HFFc6 (cell line): Measurements from ENCODE around the gene GRID1. TPM values are rescaled to one million over a fixed set of nuclear protein-coding genes. Genes with fewer than 3 reads are reported as not detected.

Source experiments
- DNase-seq: peaks from one replicate; pipeline ENCODE4 v3.0.0-alpha.2; 2018
- H3K27ac Mint-ChIP-seq: 2 replicates; pipeline ENCODE4 v1.8.0; 2020; ENCODE audit warnings: mild to moderate bottlenecking, mixed read lengths
- H3K27me3 Mint-ChIP-seq: 2 replicates; pipeline ENCODE4 v1.8.0; 2021; ENCODE audit warnings: mild to moderate bottlenecking, moderate library complexity, mixed read lengths; ENCODE audit not compliant: insufficient read depth
- H3K36me3 Mint-ChIP-seq: 2 replicates; pipeline ENCODE4 v1.8.0; 2021; ENCODE audit warnings: low read depth, mixed read lengths
- H3K4me1 Mint-ChIP-seq: 2 replicates; pipeline ENCODE4 v1.8.0; 2020; ENCODE audit warnings: low read depth, mixed read lengths
- H3K4me3 Mint-ChIP-seq: 2 replicates; pipeline ENCODE4 v1.8.0; 2020; ENCODE audit warnings: mild to moderate bottlenecking, moderate library complexity, mixed read lengths
- H3K9me3 Mint-ChIP-seq: 2 replicates; pipeline ENCODE4 v1.8.0; 2020; ENCODE audit warnings: mild to moderate bottlenecking, mixed read lengths
- CTCF ChIP-seq: fragments of 200-600 bp; sonication (generic); IDR thresholded peaks from 2 replicates; pipeline ENCODE4 v1.5.0; 2021; ENCODE audit warnings: antibody characterized with exemption, mild to moderate bottlenecking
- total RNA-seq, 6 experiments: library from RNA; stranded (reverse); fragmentation: NEBNext Ultra II Directional; extraction: Animal tissue kit (Norgen Biotek cat#: 25700); gene quantifications; 2 replicates in 1 of 6; 3 replicates in 5 of 6; pipeline ENCODE4 v1.2.3, GENCODE V29; 2021

GRID1 gene
- total RNA-seq, 6 experiments from 2014 or later = not detected

GRCh38 chr10:86218842-86219241, 147.8 kb downstream of the GRID1 start:
- Mint-ChIP-seq H3K4me3 (no peak overlapping the region), H3K27ac (no peak overlapping the region), H3K4me1 (no peaks in the 10 kb centered on the region), H3K36me3 (no peaks in the 10 kb centered on the region), H3K9me3 (peaks cover 8% of the 10 kb centered on the region; the same call in 1 of the 2 replicates), H3K27me3 (no peaks in the 10 kb centered on the region; the same call in 1 of the 2 replicates)
- DNase-seq = no peak
- no peak for TF ChIP-seq CTCF

- H3K4me3 Mint-ChIP-seq = no peak overlapping the region
- DNase-seq = no peak
- H3K27me3 Mint-ChIP-seq = peaks cover 2% of the 10 kb centered on the region; the same call in 1 of the 2 replicates
These were observed 148.4 kb downstream of the GRID1 start for GRCh38 chr10:86218160-86218559.

DNA sequence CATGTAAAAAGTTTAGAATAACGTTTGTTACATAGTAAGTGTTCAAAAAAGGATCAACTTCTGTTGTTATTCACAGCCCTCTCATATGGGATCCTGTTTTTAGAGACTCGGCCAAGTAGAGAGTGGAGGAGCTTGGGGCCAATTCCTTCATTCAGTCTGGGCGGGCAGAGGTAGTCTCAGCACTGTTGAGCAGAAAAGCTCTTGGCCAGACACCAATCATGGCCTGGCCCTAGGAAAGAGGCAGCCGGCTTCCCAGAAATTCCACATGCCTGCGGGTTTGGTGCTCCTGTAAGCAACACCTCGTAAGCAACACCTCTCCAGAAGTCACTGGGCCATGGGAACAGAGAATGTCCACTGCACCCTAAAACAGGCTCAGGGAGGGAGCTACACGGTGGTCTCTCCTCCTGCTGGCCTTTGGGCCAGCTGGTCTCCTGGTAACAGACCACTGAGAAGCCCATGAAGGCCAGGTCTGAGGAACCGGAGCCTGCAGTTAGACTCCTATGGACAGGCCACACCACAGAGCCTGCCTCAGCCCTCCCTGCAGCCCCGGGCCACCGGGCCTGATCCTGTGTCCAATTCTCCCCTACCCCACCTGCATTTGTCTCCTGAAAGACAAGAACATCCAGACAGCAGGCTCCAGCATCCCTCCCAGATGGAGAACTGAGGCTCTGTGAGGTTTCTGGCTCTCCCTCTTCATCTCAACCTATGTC, 149.1 kb downstream of the GRID1 start:
- Mint-ChIP-seq H3K27me3 (peaks cover 2% of the 10 kb centered on the region; the same call in 1 of the 2 replicates), H3K36me3 (no peaks in the 10 kb centered on the region), H3K4me1 (no peaks in the 10 kb centered on the region), H3K4me3 (no peak overlapping the region), H3K9me3 (peaks cover 8% of the 10 kb centered on the region; the same call in 1 of the 2 replicates), H3K27ac (no peak overlapping the region)
- TF ChIP-seq CTCF = no peak
- no peak for DNase-seq

More at GRCh38 chr10:86218160-86218559, 148.4 kb downstream of the GRID1 start:
- H3K27ac Mint-ChIP-seq = no peak overlapping the region
- no peaks in the 10 kb centered on the region for H3K36me3 Mint-ChIP-seq
- no peaks in the 10 kb centered on the region for H3K4me1 Mint-ChIP-seq
- H3K9me3 Mint-ChIP-seq = peaks cover 8% of the 10 kb centered on the region; the same call in 1 of the 2 replicates
- no peak for TF ChIP-seq CTCF

GRCh38 chr10:86216886-86217285, 149.7 kb downstream of the GRID1 start:
- no peaks in the 10 kb centered on the region for H3K4me1 Mint-ChIP-seq
- no peak overlapping the region for H3K27ac Mint-ChIP-seq
- no peak for TF ChIP-seq CTCF
- DNase-seq = no peak
- H3K27me3 Mint-ChIP-seq = peaks cover 4% of the 10 kb centered on the region; the same call in 1 of the 2 replicates
- peaks cover 8% of the 10 kb centered on the region; the same call in 1 of the 2 replicates for H3K9me3 Mint-ChIP-seq
- no peak overlapping the region for H3K4me3 Mint-ChIP-seq
- no peaks in the 10 kb centered on the region for H3K36me3 Mint-ChIP-seq

DNA sequence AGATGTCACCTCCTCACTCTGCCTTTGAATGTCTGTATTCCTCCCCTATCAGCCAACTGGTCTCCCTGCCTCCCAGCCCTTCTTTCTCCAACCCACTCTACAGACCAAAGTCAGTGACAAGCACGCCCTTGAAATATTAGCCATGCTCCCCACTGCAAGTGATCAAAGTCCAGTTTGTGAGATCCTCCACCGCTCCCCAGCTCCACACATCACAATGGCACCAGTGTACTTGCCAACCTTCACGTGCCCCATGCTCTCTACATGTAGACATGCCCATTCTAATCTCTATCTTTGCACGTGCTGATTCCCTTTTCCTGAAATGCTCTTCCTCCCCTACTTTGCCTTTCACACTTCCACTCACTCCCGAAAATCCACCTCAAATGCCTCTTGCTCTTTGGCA, 150.9 kb downstream of the GRID1 start:
- H3K36me3 Mint-ChIP-seq = no peaks in the 10 kb centered on the region
- peaks cover 4% of the 10 kb centered on the region; the same call in 1 of the 2 replicates for H3K27me3 Mint-ChIP-seq
- TF ChIP-seq CTCF = no peak
- no peak overlapping the region for H3K27ac Mint-ChIP-seq
- no peaks in the 10 kb centered on the region for H3K4me1 Mint-ChIP-seq
- peaks cover 4% of the 10 kb centered on the region; the same call in 1 of the 2 replicates for H3K9me3 Mint-ChIP-seq
- H3K4me3 Mint-ChIP-seq = no peak overlapping the region
- no peak for DNase-seq
